Mucosa of descending colon (tissue), 3 donors: ENCODE measurements around the gene SLC12A7. TPM values are rescaled to one million over a fixed set of nuclear protein-coding genes. Genes with fewer than 3 reads are reported as not detected.

ENCODE experiments used
- ATAC-seq: fragments of 200-7000 bp; cut with Tn5 transposase; one replicate; pipeline ENCODE4 v1.9.1; 2020; ENCODE audit warnings: mild to moderate bottlenecking, moderate library complexity
- DNase-seq, 3 donors: peaks; one replicate each; pipeline ENCODE4 v3.0.0-alpha.2; 2020
- H3K36me3 ChIP-seq: fragments of 200-600 bp; one replicate; pipeline ENCODE4 v1.8.0; 2021; ENCODE audit warnings: low read depth, mild to moderate bottlenecking
- H3K4me1 ChIP-seq: fragments of 200-600 bp; one replicate; pipeline ENCODE4 v1.8.0; 2021; ENCODE audit warnings: low read depth, mild to moderate bottlenecking
- H3K4me3 ChIP-seq: fragments of 200-600 bp; one replicate; pipeline ENCODE4 v1.8.0; 2021; ENCODE audit warnings: mild to moderate bottlenecking
- H3K9me3 ChIP-seq: fragments of 200-600 bp; one replicate; pipeline ENCODE4 v1.8.0; 2021; ENCODE audit warnings: mild to moderate bottlenecking
- CTCF ChIP-seq: fragments of 200-600 bp; IDR thresholded peaks from one replicate; pipeline ENCODE4 v1.8.0; 2022; ENCODE audit warnings: antibody characterized with exemption, mild to moderate bottlenecking
- intact Hi-C, 2 donors: fragments of 100-400 bp; cut with DNase I in 1 of 2; cut with micrococcal nuclease in 1 of 2; formaldehyde crosslinking; loops; one replicate each; pipeline versions ENCODE4 v1.11.0 to v1.11.1; 2022; cut with DNase I, micrococcal nuclease
- total RNA-seq, 3 donors: library from RNA; stranded (reverse); fragmentation: NEBNext Ultra II Directional in 2 of 3; extraction: Animal tissue kit (Norgen Biotek cat#: 25700) in 2 of 3; gene quantifications; one replicate each; pipeline versions ENCODE4 v1.2.1 to v1.2.4, GENCODE V29; 2021 to 2023
- donor health status: DM: no; HTN: no; CAD: no; lungs with moderate emphysema.
- donor health status: DM: no; HTN: no; CAD: no.
- donor health status: DM: no; HTN: yes; CAD: no.

The SLC12A7 gene
- total RNA-seq, 3 donors from 2014 or later = 80.5 to 97.4 (median 94.1) TPM

GRCh38 chr5:1156754-1157460 lies 45.0 kb upstream of the SLC12A7 start:
- Histone ChIP-seq H3K4me3 (no peak overlapping the region), H3K36me3 (no peaks in the 10 kb centered on the region), H3K9me3 (no peaks in the 10 kb centered on the region), H3K4me1 (peaks cover 14% of the 10 kb centered on the region)
- no peak for TF ChIP-seq CTCF
- intact Hi-C loops = no loop called here
- ATAC-seq (no peak), DNase-seq (no peak)

GRCh38 chr5:1156033-1156753 lies 44.3 kb upstream of the SLC12A7 start:
- no peak for DNase-seq
- no peak for ATAC-seq
- TF ChIP-seq CTCF = no peak
- no peaks in the 10 kb centered on the region for H3K36me3 ChIP-seq
- H3K4me1 ChIP-seq = peaks cover 8% of the 10 kb centered on the region
- intact Hi-C loops = no loop called here
- H3K4me3 ChIP-seq = no peak overlapping the region
- H3K9me3 ChIP-seq = no peaks in the 10 kb centered on the region

GRCh38 chr5:1155191-1156032 lies 43.5 kb upstream of the SLC12A7 start:
- Histone ChIP-seq H3K36me3 (no peaks in the 10 kb centered on the region), H3K4me1 (peaks cover 6% of the 10 kb centered on the region), H3K9me3 (no peaks in the 10 kb centered on the region), H3K4me3 (no peak overlapping the region)
- ATAC-seq (peak; percentile 4), DNase-seq (no peak)
- intact Hi-C loops = no loop called here
- no peak for TF ChIP-seq CTCF

- intact Hi-C loops = no loop called here
- Histone ChIP-seq H3K9me3 (no peaks in the 10 kb centered on the region), H3K4me1 (peaks cover 6% of the 10 kb centered on the region), H3K4me3 (no peak overlapping the region), H3K36me3 (no peaks in the 10 kb centered on the region)
- ATAC-seq (no peak), DNase-seq (no peak)
- no peak for TF ChIP-seq CTCF
Measured at GRCh38 chr5:1153428-1153827, 41.6 kb upstream of the SLC12A7 start.

GRCh38 chr5:1152771-1153282 lies 41.0 kb upstream of the SLC12A7 start:
- Histone ChIP-seq H3K4me1 (peaks cover 6% of the 10 kb centered on the region), H3K4me3 (no peak overlapping the region), H3K36me3 (no peaks in the 10 kb centered on the region), H3K9me3 (no peaks in the 10 kb centered on the region)
- DNase-seq = no peak
- ATAC-seq = no peak
- TF ChIP-seq CTCF = no peak
- intact Hi-C loops = no loop called here
